H9 (cell line): ENCODE data around the gene SPRY2. TPM values are rescaled to one million over a fixed set of nuclear protein-coding genes. Genes with fewer than 3 reads are reported as not detected.

Source experiments
- DNase-seq: peaks from one replicate; pipeline ENCODE4 v3.0.0-alpha.2; 2017
- H2AFZ ChIP-seq: one replicate; pipeline ENCODE4 v1.6.1; 2013; ENCODE audit warnings: mild to moderate bottlenecking, low read length, control low read depth, moderate library complexity
- H2AK5ac ChIP-seq: 2 replicates; pipeline ENCODE4 v1.6.1; 2013; ENCODE audit warnings: low read length, control low read depth, mixed read lengths; ENCODE audit not compliant: insufficient read length
- H2BK120ac ChIP-seq: one replicate; pipeline ENCODE4 v1.6.1; 2013; ENCODE audit warnings: low read depth, mild to moderate bottlenecking, low read length, control low read depth, inconsistent platforms; ENCODE audit not compliant: poor library complexity, severe bottlenecking
- H2BK12ac ChIP-seq: 2 replicates; pipeline ENCODE4 v1.6.1; 2013; ENCODE audit warnings: low read length, control low read depth, mixed read lengths, low read depth; ENCODE audit not compliant: insufficient read length
- H2BK15ac ChIP-seq: 2 replicates; pipeline ENCODE4 v1.6.1; 2013; ENCODE audit warnings: low read depth, low read length, control low read depth
- H2BK20ac ChIP-seq: one replicate; pipeline ENCODE4 v1.6.1; 2013; ENCODE audit warnings: low read depth, mild to moderate bottlenecking, low read length, control low read depth, inconsistent platforms; ENCODE audit not compliant: poor library complexity, severe bottlenecking
- H2BK5ac ChIP-seq: 2 replicates; pipeline ENCODE4 v1.6.1; 2013; ENCODE audit warnings: low read length, control low read depth, mixed read lengths; ENCODE audit not compliant: insufficient read length
- H3K14ac ChIP-seq: 2 replicates; pipeline ENCODE4 v1.6.1; 2013; ENCODE audit warnings: low read length, control low read depth; ENCODE audit not compliant: insufficient read depth
- H3K18ac ChIP-seq: 2 replicates; pipeline ENCODE4 v1.6.1; 2013; ENCODE audit warnings: low read depth, mild to moderate bottlenecking, mixed read lengths, low read length, control low read depth; ENCODE audit not compliant: insufficient read length
- H3K23ac ChIP-seq: 2 replicates; pipeline ENCODE4 v1.6.1; 2013; ENCODE audit warnings: low read length, control low read depth, mixed read lengths, low read depth; ENCODE audit not compliant: insufficient read length
- H3K23me2 ChIP-seq: 2 replicates; pipeline ENCODE4 v1.6.1; 2013; ENCODE audit warnings: low read depth, mild to moderate bottlenecking, mixed read lengths, low read length, control low read depth; ENCODE audit not compliant: insufficient read length, poor library complexity, severe bottlenecking
- H3K27ac ChIP-seq: 2 replicates; pipeline ENCODE4 v1.5.1; 2013; ENCODE audit warnings: low read length, control low read depth, mixed read lengths, low read depth; ENCODE audit not compliant: insufficient read length
- H3K27me3 ChIP-seq: 2 replicates; pipeline ENCODE4 v1.6.1; 2013; ENCODE audit warnings: low read length, control low read depth, inconsistent platforms; ENCODE audit not compliant: insufficient read depth
- H3K4ac ChIP-seq: 2 replicates; pipeline ENCODE4 v1.6.1; 2013; ENCODE audit warnings: low read depth, mild to moderate bottlenecking, control low read depth, inconsistent platforms, low read length, moderate library complexity
- H3K4me1 ChIP-seq: 2 replicates; pipeline ENCODE4 v1.6.1; 2013; ENCODE audit warnings: low read length, control low read depth, inconsistent platforms; ENCODE audit not compliant: insufficient read depth
- H3K4me2 ChIP-seq: 2 replicates; pipeline ENCODE4 v1.6.1; 2013; ENCODE audit warnings: low read length, control low read depth, mixed read lengths; ENCODE audit not compliant: insufficient read length, insufficient read depth
- H3K56ac ChIP-seq: 2 replicates; pipeline ENCODE4 v1.6.1; 2013; ENCODE audit warnings: low read depth, mild to moderate bottlenecking, mixed read lengths, low read length, control low read depth; ENCODE audit not compliant: insufficient read length
- H3K79me1 ChIP-seq: 2 replicates; pipeline ENCODE4 v1.6.1; 2013; ENCODE audit warnings: low read depth, mild to moderate bottlenecking, moderate library complexity, low read length, control low read depth, inconsistent platforms; ENCODE audit not compliant: insufficient read depth, poor library complexity, severe bottlenecking
- H3K79me2 ChIP-seq: 2 replicates; pipeline ENCODE4 v1.6.1; 2013; ENCODE audit warnings: low read length, control low read depth, inconsistent platforms; ENCODE audit not compliant: insufficient read depth
- H3K9ac ChIP-seq: 2 replicates; pipeline ENCODE4 v1.6.1; 2013; ENCODE audit warnings: low read length, control low read depth, mixed read lengths; ENCODE audit not compliant: insufficient read length; ENCODE audit errors: extremely low read depth
- H3K9me3 ChIP-seq: one replicate; pipeline ENCODE4 v1.6.1; 2013; ENCODE audit warnings: low read depth, low read length, inconsistent platforms; ENCODE audit not compliant: control insufficient read depth
- H3T11ph ChIP-seq: one replicate; pipeline ENCODE4 v1.6.1; 2013; ENCODE audit warnings: mild to moderate bottlenecking, low read length, control low read depth, inconsistent platforms
- H4K20me1 ChIP-seq: one replicate; pipeline ENCODE4 v1.6.1; 2013; ENCODE audit not compliant: control insufficient read depth, insufficient read length, insufficient read depth
- H4K5ac ChIP-seq: 2 replicates; pipeline ENCODE4 v1.6.1; 2013; ENCODE audit warnings: low read depth, mild to moderate bottlenecking, mixed read lengths, low read length, control low read depth; ENCODE audit not compliant: insufficient read length
- H4K8ac ChIP-seq: replicated peaks from 2 replicates; pipeline ENCODE4 v1.6.1; 2013; ENCODE audit warnings: low read length, control low read depth, mixed read lengths, low read depth; ENCODE audit not compliant: insufficient read length
- H4K91ac ChIP-seq: 2 replicates; pipeline ENCODE4 v1.6.1; 2013; ENCODE audit warnings: low read depth, mild to moderate bottlenecking, moderate library complexity, mixed read lengths, low read length, control low read depth; ENCODE audit not compliant: insufficient read length
- H3K27ac Mint-ChIP-seq, 3 experiments: 2 replicates in 2 of 3; 3 replicates in 1 of 3; pipeline ENCODE4 v1.8.0; 2020 to 2021; ENCODE audit warnings: mixed read lengths in 3 of 3, mild to moderate bottlenecking in 1 of 3, moderate library complexity in 1 of 3
- H3K27me3 Mint-ChIP-seq: 2 replicates; pipeline ENCODE4 v1.8.0; 2021; ENCODE audit warnings: low read depth, mild to moderate bottlenecking, moderate library complexity, mixed read lengths
- H3K36me3 Mint-ChIP-seq, 3 experiments: 2 replicates in 2 of 3; 3 replicates in 1 of 3; pipeline ENCODE4 v1.8.0; 2020 to 2021; ENCODE audit warnings: low read depth in 3 of 3, mixed read lengths in 3 of 3; ENCODE audit not compliant: insufficient read depth in 1 of 3
- H3K4me1 Mint-ChIP-seq, 2 experiments: 2 replicates each; pipeline ENCODE4 v1.8.0; 2020; ENCODE audit warnings: mixed read lengths in 2 of 2
- H3K4me3 Mint-ChIP-seq, 2 experiments: 2 replicates in 1 of 2; 3 replicates in 1 of 2; pipeline ENCODE4 v1.8.0; 2020 to 2021; ENCODE audit warnings: mild to moderate bottlenecking in 2 of 2, mixed read lengths in 2 of 2, moderate library complexity in 1 of 2
- H3K9me3 Mint-ChIP-seq, 2 experiments: 2 replicates in 1 of 2; 3 replicates in 1 of 2; pipeline ENCODE4 v1.8.0; 2020; ENCODE audit warnings: mild to moderate bottlenecking in 2 of 2, mixed read lengths in 2 of 2, moderate library complexity in 1 of 2
- WGBS: extraction: QIAGEN DNeasy Blood & Tissue Kit; methylation state at CpG from one replicate; pipeline ENCODE4 v1.1.7; 2013; ENCODE audit warnings: missing lambda C conversion rate, low lambda C conversion rate, mixed read lengths; ENCODE audit not compliant: insufficient read length; ENCODE audit errors: extremely low coverage; 5-methylcytosine and 5-hydroxymethylcytosine counted together
- total RNA-seq: library from RNA; stranded (reverse); gene quantifications from 2 replicates; pipeline ENCODE4 v1.2.1, GENCODE V29; 2021
- TF ChIP-seq, protein P1 (sequence below): fragments of 200-600 bp; sonication (generic); conservative IDR thresholded peaks from 3 replicates; pipeline ENCODE4 v1.8.0; 2021; ENCODE audit warnings: antibody characterized with exemption, mild to moderate bottlenecking

Gene SPRY2
- total RNA-seq, 1 experiment from 2014 or later = 56.4 TPM

GRCh38 chr13:80334597-80335260 is 6.2 kb downstream of the SPRY2 start:
- DNase-seq = no peak
- no peak overlapping the region for H3K27ac ChIP-seq
- H3K27me3 Mint-ChIP-seq = no peaks in the 10 kb centered on the region
- H3K79me2 ChIP-seq = peaks cover 39% of the 10 kb centered on the region
- no peak overlapping the region for H4K91ac ChIP-seq
- no peak overlapping the region for H3K9ac ChIP-seq
- no peak overlapping the region for H4K5ac ChIP-seq
- no peak overlapping the region for H3K4ac ChIP-seq
- H2BK120ac ChIP-seq = no peak overlapping the region
- H3K9me3 ChIP-seq = no peaks in the 10 kb centered on the region
- TF ChIP-seq, protein P1, sequence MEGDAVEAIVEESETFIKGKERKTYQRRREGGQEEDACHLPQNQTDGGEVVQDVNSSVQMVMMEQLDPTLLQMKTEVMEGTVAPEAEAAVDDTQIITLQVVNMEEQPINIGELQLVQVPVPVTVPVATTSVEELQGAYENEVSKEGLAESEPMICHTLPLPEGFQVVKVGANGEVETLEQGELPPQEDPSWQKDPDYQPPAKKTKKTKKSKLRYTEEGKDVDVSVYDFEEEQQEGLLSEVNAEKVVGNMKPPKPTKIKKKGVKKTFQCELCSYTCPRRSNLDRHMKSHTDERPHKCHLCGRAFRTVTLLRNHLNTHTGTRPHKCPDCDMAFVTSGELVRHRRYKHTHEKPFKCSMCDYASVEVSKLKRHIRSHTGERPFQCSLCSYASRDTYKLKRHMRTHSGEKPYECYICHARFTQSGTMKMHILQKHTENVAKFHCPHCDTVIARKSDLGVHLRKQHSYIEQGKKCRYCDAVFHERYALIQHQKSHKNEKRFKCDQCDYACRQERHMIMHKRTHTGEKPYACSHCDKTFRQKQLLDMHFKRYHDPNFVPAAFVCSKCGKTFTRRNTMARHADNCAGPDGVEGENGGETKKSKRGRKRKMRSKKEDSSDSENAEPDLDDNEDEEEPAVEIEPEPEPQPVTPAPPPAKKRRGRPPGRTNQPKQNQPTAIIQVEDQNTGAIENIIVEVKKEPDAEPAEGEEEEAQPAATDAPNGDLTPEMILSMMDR = peak; percentile 32; the same call in 2 of the 3 replicates
- H3K4me1 ChIP-seq = peaks cover 6% of the 10 kb centered on the region; the same call in 1 of the 2 replicates
- peak overlapping the region in 1 of 3 experiments; percentile 74; a peak in 1 of 7 replicates for H3K27ac Mint-ChIP-seq
- no peaks in the 10 kb centered on the region for H3K9me3 Mint-ChIP-seq
- H3K23ac ChIP-seq = no peak overlapping the region
- peaks cover 12 to 28% of the 10 kb centered on the region in 2 experiments for H3K4me1 Mint-ChIP-seq
- H2BK15ac ChIP-seq = no peak overlapping the region
- no peaks in the 10 kb centered on the region for H3K79me1 ChIP-seq
- peaks cover 34 to 56% (median 44%) of the 10 kb centered on the region in 3 experiments for H3K36me3 Mint-ChIP-seq
- H3K23me2 ChIP-seq = peaks cover 4% of the 10 kb centered on the region
- no peaks in the 10 kb centered on the region for H3K27me3 ChIP-seq
- H2BK5ac ChIP-seq = no peak overlapping the region
- H2AFZ ChIP-seq = no peak overlapping the region
- H3K4me2 ChIP-seq = no peak overlapping the region
- no peaks in the 10 kb centered on the region for H4K20me1 ChIP-seq
- H3K4me3 Mint-ChIP-seq = no peak overlapping the region; a peak in 1 of 5 replicates
- WGBS = no CpG with 5 or more reads among the region's 2 CpGs
- no peak overlapping the region for H3K56ac ChIP-seq
- H2BK20ac ChIP-seq = no peak overlapping the region
- no peak overlapping the region for H3K18ac ChIP-seq
- no peak overlapping the region for H3K14ac ChIP-seq
- no peak overlapping the region for H3T11ph ChIP-seq
- no peak overlapping the region for H2AK5ac ChIP-seq
- no peak overlapping the region for H4K8ac ChIP-seq
- no peak overlapping the region for H2BK12ac ChIP-seq
